PC-9 (cell line): ENCODE results near the gene LY6G6F.

Source experiments
- EZH2 ChIP-seq: fragments of 200-600 bp; sonication (generic); IDR thresholded peaks from 2 replicates; pipeline ENCODE4 v1.8.0; 2017; ENCODE audit warnings: antibody characterized with exemption, low read depth
- TF ChIP-seq, protein P1 (sequence below): fragments of 200-600 bp; sonication (generic); conservative IDR thresholded peaks from 2 replicates; pipeline ENCODE4 v1.6.1; 2017; ENCODE audit warnings: mixed run types, antibody characterized with exemption, mild to moderate bottlenecking, moderate library complexity

GRCh38 chr6:31692886-31693285 lies 13.8 kb upstream of the LY6G6F start:
- TF ChIP-seq, protein P1, sequence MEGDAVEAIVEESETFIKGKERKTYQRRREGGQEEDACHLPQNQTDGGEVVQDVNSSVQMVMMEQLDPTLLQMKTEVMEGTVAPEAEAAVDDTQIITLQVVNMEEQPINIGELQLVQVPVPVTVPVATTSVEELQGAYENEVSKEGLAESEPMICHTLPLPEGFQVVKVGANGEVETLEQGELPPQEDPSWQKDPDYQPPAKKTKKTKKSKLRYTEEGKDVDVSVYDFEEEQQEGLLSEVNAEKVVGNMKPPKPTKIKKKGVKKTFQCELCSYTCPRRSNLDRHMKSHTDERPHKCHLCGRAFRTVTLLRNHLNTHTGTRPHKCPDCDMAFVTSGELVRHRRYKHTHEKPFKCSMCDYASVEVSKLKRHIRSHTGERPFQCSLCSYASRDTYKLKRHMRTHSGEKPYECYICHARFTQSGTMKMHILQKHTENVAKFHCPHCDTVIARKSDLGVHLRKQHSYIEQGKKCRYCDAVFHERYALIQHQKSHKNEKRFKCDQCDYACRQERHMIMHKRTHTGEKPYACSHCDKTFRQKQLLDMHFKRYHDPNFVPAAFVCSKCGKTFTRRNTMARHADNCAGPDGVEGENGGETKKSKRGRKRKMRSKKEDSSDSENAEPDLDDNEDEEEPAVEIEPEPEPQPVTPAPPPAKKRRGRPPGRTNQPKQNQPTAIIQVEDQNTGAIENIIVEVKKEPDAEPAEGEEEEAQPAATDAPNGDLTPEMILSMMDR = no peak
- no peak for TF ChIP-seq EZH2
